Stimulated activated CD4-positive, alpha-beta T cell treated with anti-CD3 and anti-CD28 coated beads, Interleukin-15, amount 100 ng/mL, for 24 hours (primary cell): ENCODE data around the gene RNF141.

Experiments
- DNase-seq: peaks from one replicate; pipeline ENCODE4 v3.0.0-alpha.2; 2020

The RNF141 gene

GRCh38 chr11:10558288-10558687 lies 17.3 kb upstream of the RNF141 start:
- no peak for DNase-seq

- no peak for DNase-seq
Measured at GRCh38 chr11:10556590-10556989, 15.6 kb upstream of the RNF141 start.

GRCh38 chr11:10551845-10552352 lies 10.9 kb upstream of the RNF141 start:
- DNase-seq = no peak

- DNase-seq = no peak
Measured at GRCh38 chr11:10551290-10551592, 10.3 kb upstream of the RNF141 start.

- no peak for DNase-seq
Measured at GRCh38 chr11:10550503-10551289, 9.7 kb upstream of the RNF141 start.

GRCh38 chr11:10544491-10545465 lies 3.8 kb upstream of the RNF141 start:
- no peak for DNase-seq

GRCh38 chr11:10543782-10544181 lies 2.8 kb upstream of the RNF141 start:
- DNase-seq = no peak

GRCh38 chr11:10542776-10543175 lies 1.8 kb upstream of the RNF141 start:
- DNase-seq = no peak

GRCh38 chr11:10541561-10541930 lies 559 bp upstream of the RNF141 start:
- DNase-seq = no peak

GRCh38 chr11:10540546-10540914 lies 457 bp downstream of the RNF141 start:
- DNase-seq = no peak

- no peak for DNase-seq
Measured at GRCh38 chr11:10539339-10539738, 1.6 kb downstream of the RNF141 start.

- no peak for DNase-seq
Measured at GRCh38 chr11:10538924-10539323, 2.1 kb downstream of the RNF141 start.

GRCh38 chr11:10537600-10537999 lies 3.4 kb downstream of the RNF141 start:
- DNase-seq = no peak

- DNase-seq = no peak
Measured at GRCh38 chr11:10534316-10534715, 6.7 kb downstream of the RNF141 start.

GRCh38 chr11:10533323-10533722 lies 7.7 kb downstream of the RNF141 start:
- DNase-seq = no peak

- no peak for DNase-seq
Measured at GRCh38 chr11:10532526-10532925, 8.5 kb downstream of the RNF141 start.

GRCh38 chr11:10529279-10529678 lies 11.7 kb downstream of the RNF141 start:
- DNase-seq = no peak

- DNase-seq = no peak
Measured at GRCh38 chr11:10528121-10528520, 12.9 kb downstream of the RNF141 start.

- DNase-seq = no peak
Measured at GRCh38 chr11:10526974-10527918, 13.7 kb downstream of the RNF141 start.

- no peak for DNase-seq
Measured at GRCh38 chr11:10524471-10524870, 16.5 kb downstream of the RNF141 start.

GRCh38 chr11:10522921-10523320 lies 18.1 kb downstream of the RNF141 start:
- no peak for DNase-seq

- DNase-seq = no peak
Measured at GRCh38 chr11:10522276-10522675, 18.7 kb downstream of the RNF141 start.

GRCh38 chr11:10520562-10520961 lies 20.4 kb downstream of the RNF141 start:
- DNase-seq = no peak
